HL-60 (cell line): ENCODE data around the gene STAC2.

ENCODE experiments used
- DNase-seq, 2 experiments: peaks; one replicate each; pipeline ENCODE4 v3.0.0-alpha.2; 2010 to 2020; ENCODE audit warnings: low read depth in 1 of 2, low spot score in 1 of 2
- H3K27ac ChIP-seq: fragments of 250-450 bp; sonication (Bioruptor Pico); replicated peaks from 2 replicates; pipeline ENCODE4 v1.5.1; 2020; ENCODE audit warnings: mild to moderate bottlenecking, moderate library complexity
- H3K27me3 ChIP-seq: fragments of 250-450 bp; sonication (Bioruptor Pico); 2 replicates; pipeline ENCODE4 v1.5.1; 2021; ENCODE audit warnings: mild to moderate bottlenecking, moderate library complexity; ENCODE audit not compliant: insufficient read depth, poor library complexity, severe bottlenecking
- H3K4me3 ChIP-seq: replicated peaks from 2 replicates; pipeline ENCODE4 v1.5.1; 2011; ENCODE audit warnings: mild to moderate bottlenecking, control low read depth, low read length; ENCODE audit not compliant: insufficient read depth
- CTCF ChIP-seq: IDR thresholded peaks from one replicate; pipeline ENCODE4 v1.5.1; 2011; ENCODE audit warnings: low read length, control low read depth, inconsistent platforms; ENCODE audit not compliant: insufficient read depth
- GABPA ChIP-seq: IDR thresholded peaks from 2 replicates; pipeline ENCODE4 v1.6.1; 2012; ENCODE audit warnings: low read depth
- POLR2AphosphoS5 ChIP-seq: IDR thresholded peaks from 2 replicates; pipeline ENCODE4 v1.6.1; 2012; ENCODE audit warnings: low read depth
- REST ChIP-seq: IDR thresholded peaks from 2 replicates; pipeline ENCODE4 v1.6.1; 2012; ENCODE audit warnings: low read depth; ENCODE audit not compliant: insufficient replicate concordance
- SPI1 ChIP-seq: IDR thresholded peaks from 2 replicates; pipeline ENCODE4 v1.6.1; 2012; ENCODE audit warnings: low read depth, mild to moderate bottlenecking, borderline replicate concordance

The STAC2 gene

GRCh38 chr17:39193346-39193745 is 32.4 kb downstream of the STAC2 start:
- Histone ChIP-seq H3K4me3 (no peak overlapping the region), H3K27me3 (peaks cover 19% of the 10 kb centered on the region), H3K27ac (no peak overlapping the region)
- DNase-seq, result no peak
- TF ChIP-seq GABPA, result no peak
- no peak for TF ChIP-seq SPI1

- H3K27ac ChIP-seq, result no peak overlapping the region
- DNase-seq, result no peak
Measured at GRCh38 chr17:39192901-39193300, 32.8 kb downstream of the STAC2 start.

GRCh38 chr17:39191750-39192510 is 33.8 kb downstream of the STAC2 start:
- no peak overlapping the region for H3K4me3 ChIP-seq
- TF ChIP-seq CTCF, result no peak
- no peak for TF ChIP-seq POLR2AphosphoS5
- DNase-seq, result no peak
- no peak overlapping the region for H3K27ac ChIP-seq
- peaks cover 11% of the 10 kb centered on the region for H3K27me3 ChIP-seq

More at GRCh38 chr17:39192901-39193300, 32.8 kb downstream of the STAC2 start:
- H3K27me3 ChIP-seq, result peaks cover 17% of the 10 kb centered on the region
- H3K4me3 ChIP-seq, result no peak overlapping the region
- TF ChIP-seq REST (no peak), GABPA (no peak)

- Histone ChIP-seq H3K4me3 (no peak overlapping the region), H3K27ac (no peak overlapping the region), H3K27me3 (no peaks in the 10 kb centered on the region)
- TF ChIP-seq SPI1, result no peak
- no peak for TF ChIP-seq REST
- TF ChIP-seq POLR2AphosphoS5, result no peak
- TF ChIP-seq GABPA, result no peak
- no peak for TF ChIP-seq CTCF
- no peak for DNase-seq
Measured at GRCh38 chr17:39187152-39187830, 38.5 kb downstream of the STAC2 start.

- Histone ChIP-seq H3K27ac (no peak overlapping the region), H3K27me3 (no peaks in the 10 kb centered on the region), H3K4me3 (no peak overlapping the region)
- DNase-seq, result no peak
- TF ChIP-seq CTCF (no peak), GABPA (no peak), REST (no peak), POLR2AphosphoS5 (no peak), SPI1 (no peak)
Measured at GRCh38 chr17:39186481-39187002, 39.2 kb downstream of the STAC2 start.
